Measurements from ENCODE around the gene PPFIA4. TPM values are rescaled to one million over a fixed set of nuclear protein-coding genes. Genes with fewer than 3 reads are reported as not detected.

The PPFIA4 gene
- polyA plus RNA-seq, 1 experiment: 3.8 TPM

DNA sequence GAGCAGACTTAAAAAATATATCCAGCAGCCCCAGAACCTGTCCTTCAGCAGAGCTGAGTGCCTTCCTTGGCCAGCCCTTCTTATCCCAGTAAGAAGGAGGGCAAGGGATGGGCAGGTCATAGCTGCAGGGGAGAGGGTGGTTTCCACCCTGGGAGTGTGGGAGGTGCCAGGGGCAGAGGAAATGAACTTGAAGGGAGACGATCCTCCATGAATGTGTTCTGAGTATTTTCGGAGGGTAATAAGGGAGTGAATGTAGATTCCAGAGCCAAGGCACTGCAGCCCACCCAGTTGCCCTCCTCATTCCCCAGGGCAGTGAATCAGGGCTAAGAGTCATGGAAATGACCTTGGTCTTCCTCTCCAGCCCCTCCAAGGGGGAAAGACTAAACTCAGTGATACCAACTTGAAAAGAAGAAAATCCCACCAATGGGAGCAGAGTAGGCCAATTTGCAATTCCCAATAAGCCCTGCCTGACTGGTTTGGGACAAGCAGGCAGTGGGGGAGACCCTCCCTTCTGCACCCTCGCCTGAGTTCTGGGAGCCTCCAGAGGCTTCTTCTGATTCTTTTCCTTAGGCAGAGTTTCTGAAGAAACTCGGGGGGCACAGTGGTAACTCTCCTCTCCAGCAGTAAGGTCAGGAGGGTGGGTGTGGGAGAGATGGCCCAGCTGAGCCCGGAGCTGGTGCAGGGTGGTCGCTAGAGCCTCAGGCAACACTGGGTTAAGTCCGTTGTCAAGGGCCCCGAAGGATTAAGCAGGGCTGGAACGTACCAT is 55.4 kb downstream of the PPFIA4 start:
- TF ChIP-seq, protein P1, sequence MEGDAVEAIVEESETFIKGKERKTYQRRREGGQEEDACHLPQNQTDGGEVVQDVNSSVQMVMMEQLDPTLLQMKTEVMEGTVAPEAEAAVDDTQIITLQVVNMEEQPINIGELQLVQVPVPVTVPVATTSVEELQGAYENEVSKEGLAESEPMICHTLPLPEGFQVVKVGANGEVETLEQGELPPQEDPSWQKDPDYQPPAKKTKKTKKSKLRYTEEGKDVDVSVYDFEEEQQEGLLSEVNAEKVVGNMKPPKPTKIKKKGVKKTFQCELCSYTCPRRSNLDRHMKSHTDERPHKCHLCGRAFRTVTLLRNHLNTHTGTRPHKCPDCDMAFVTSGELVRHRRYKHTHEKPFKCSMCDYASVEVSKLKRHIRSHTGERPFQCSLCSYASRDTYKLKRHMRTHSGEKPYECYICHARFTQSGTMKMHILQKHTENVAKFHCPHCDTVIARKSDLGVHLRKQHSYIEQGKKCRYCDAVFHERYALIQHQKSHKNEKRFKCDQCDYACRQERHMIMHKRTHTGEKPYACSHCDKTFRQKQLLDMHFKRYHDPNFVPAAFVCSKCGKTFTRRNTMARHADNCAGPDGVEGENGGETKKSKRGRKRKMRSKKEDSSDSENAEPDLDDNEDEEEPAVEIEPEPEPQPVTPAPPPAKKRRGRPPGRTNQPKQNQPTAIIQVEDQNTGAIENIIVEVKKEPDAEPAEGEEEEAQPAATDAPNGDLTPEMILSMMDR (IDR thresholded peaks at IDR 0.05; ENCODE audit: insufficient read depth, low read depth, low read length): no peak
- DNase-seq (ENCODE audit: low read depth): no peak
- Histone ChIP-seq H3K36me3 (ENCODE audit: control insufficient read depth, insufficient read depth, low read length) (no peaks in the 10 kb centered on the region), H3K4me3 (ENCODE audit: low read depth, low read length) (no peak overlapping the region), H3K27me3 (ENCODE audit: control insufficient read depth, insufficient read depth, low read length) (peaks cover 17% of the 10 kb centered on the region)
- ChIA-PET CTCF (interaction anchor here (1.8 kb wide), 1 partner anchor 17 kb away, joined by 4 read pairs; no protein-coding TSS in a partner anchor), POLR2A (no interaction called here)

DNA sequence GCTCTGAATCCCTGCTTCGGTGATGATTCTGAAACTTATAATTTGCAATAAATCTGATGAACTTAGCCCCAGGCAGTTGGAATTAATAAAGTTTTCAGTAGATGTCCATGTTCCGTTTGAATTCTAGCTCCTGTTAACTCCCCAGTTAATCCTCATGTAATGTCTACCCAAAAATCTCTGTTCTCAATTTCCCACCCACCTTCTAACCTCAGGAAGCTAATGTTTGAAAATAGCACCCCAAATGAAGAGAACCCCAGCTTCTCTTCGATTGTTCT is 55.9 kb downstream of the PPFIA4 start:
- ChIA-PET CTCF (interaction anchor here (1.8 kb wide), 1 partner anchor 17 kb away, joined by 4 read pairs; no protein-coding TSS in a partner anchor), POLR2A (no interaction called here)

DNA sequence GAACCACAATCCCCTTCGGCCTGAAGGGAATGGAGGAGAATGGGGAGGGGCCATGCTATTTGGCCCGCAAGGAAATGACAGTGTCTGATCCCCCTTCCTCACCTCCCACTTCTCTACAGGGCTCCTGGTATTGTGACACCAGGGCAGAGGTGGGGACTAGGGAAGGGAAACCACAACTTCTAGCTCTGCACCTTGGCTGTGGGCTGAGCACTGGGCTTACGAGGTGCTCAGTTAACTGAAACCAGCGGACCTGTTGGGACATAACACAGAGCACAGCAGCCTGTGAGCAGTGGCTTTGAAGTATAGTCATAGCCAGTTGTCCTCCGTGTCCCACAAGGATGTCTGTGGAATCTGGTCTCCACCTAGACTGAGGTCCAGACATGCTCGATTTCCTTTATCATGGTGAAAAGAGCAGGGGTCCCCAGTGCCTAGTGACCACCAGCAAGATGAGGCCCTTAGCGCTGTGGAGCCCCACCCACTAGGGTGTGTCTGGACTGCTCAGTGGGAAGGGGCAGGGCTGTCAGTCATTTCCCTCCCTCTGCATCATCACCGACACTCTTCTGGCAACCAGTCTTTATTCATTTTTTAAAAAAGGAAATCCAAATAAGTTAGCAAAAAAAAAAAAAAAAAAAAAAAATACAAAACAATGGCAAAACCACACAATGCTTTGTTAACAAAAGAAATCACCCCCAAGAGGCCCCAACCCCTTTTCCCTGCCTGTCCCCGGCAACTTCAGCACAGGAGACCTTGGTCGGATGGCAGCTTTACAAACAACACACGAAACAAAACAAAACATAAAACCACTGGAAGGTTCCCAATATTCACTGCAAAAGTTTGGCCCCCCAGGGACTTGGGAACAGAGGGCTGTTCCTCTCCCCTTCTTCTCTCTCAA is 56.5 kb downstream of the PPFIA4 start:
- ChIA-PET CTCF (interaction anchor here (1.1 to 2.0 kb wide), 4 partner anchors 10 to 133 kb away, joined by 3 to 12 read pairs (median 4); no protein-coding TSS in a partner anchor), POLR2A (no interaction called here)
- H3K4me3 ChIP-seq (ENCODE audit: low read depth, low read length): no peak overlapping the region
- TF ChIP-seq, protein P1 (IDR thresholded peaks at IDR 0.05; ENCODE audit: insufficient read depth, low read depth, low read length): no peak
- H3K27me3 ChIP-seq (ENCODE audit: control insufficient read depth, insufficient read depth, low read length): peaks cover 20% of the 10 kb centered on the region
- no peak for DNase-seq (ENCODE audit: low read depth)
- no peaks in the 10 kb centered on the region for H3K36me3 ChIP-seq (ENCODE audit: control insufficient read depth, insufficient read depth, low read length)

More for the DNA sequence above, 55.9 kb downstream of the PPFIA4 start:
- TF ChIP-seq, protein P1 (IDR thresholded peaks at IDR 0.05; ENCODE audit: insufficient read depth, low read depth, low read length): no peak
- Histone ChIP-seq H3K27me3 (ENCODE audit: control insufficient read depth, insufficient read depth, low read length) (peaks cover 17% of the 10 kb centered on the region), H3K36me3 (ENCODE audit: control insufficient read depth, insufficient read depth, low read length) (no peaks in the 10 kb centered on the region), H3K4me3 (ENCODE audit: low read depth, low read length) (no peak overlapping the region)
- no peak for DNase-seq (ENCODE audit: low read depth)

DNA sequence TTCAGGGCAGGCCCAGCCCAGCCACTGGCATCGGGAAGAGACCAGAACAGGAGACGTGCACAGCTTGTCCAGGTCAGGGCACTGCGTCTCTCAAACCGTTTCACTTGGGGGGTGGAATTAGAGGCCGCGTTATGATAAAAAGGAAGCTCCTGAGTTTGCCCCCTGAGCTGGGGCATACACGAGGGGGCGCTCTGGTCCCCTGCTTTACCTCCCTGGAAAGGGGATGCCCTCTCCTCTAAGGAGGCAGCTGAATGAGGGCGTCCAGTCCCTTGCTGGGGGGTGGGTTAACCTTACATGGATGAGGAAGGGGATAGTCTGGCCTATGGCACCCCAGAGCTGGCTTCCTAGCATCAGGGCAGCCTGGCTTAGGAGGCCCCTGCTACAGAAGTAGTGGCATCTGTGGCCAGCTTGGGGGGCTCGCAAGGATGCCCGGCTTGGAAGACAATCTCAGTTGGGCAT is 57.2 kb downstream of the PPFIA4 start:
- Histone ChIP-seq H3K27me3 (ENCODE audit: control insufficient read depth, insufficient read depth, low read length) (peaks cover 19% of the 10 kb centered on the region), H3K4me3 (ENCODE audit: low read depth, low read length) (no peak overlapping the region), H3K36me3 (ENCODE audit: control insufficient read depth, insufficient read depth, low read length) (no peaks in the 10 kb centered on the region)
- TF ChIP-seq, protein P1 (IDR thresholded peaks at IDR 0.05; ENCODE audit: insufficient read depth, low read depth, low read length): no peak
- POLR2A ChIA-PET: no interaction called here
- no peak for DNase-seq (ENCODE audit: low read depth)
- CTCF ChIA-PET: interaction anchor here (0.9 to 2.0 kb wide), 5 partner anchors 9 to 133 kb away, joined by 3 to 12 read pairs (median 3); no protein-coding TSS in a partner anchor
